Activated CD4-positive, alpha-beta T cell treated with anti-CD3 and anti-CD28 coated beads, Interleukin-2, amount 50 U/mL, for 16 hours (primary cell): Measurements from ENCODE around the gene RHOF.
"Not testable (repeated sequence)": the region's sequence is repeated elsewhere in the genome, so short reads cannot be mapped to it uniquely, and the experiment has no call there.

Source experiments
- DNase-seq: peaks from one replicate; pipeline ENCODE4 v3.0.0-alpha.2; 2020

Gene RHOF

GRCh38 chr12:121773011-121773777, 20.3 kb downstream of the RHOF start:
- peak; percentile 85 for DNase-seq

GRCh38 chr12:121770813-121771625, 22.5 kb downstream of the RHOF start:
- no peak for DNase-seq

GRCh38 chr12:121770388-121770787, 23.1 kb downstream of the RHOF start:
- DNase-seq = no peak

GRCh38 chr12:121769831-121770301, 23.6 kb downstream of the RHOF start:
- DNase-seq = no peak

- no peak for DNase-seq
Observed at GRCh38 chr12:121769297-121769830, 24.1 kb downstream of the RHOF start.

GRCh38 chr12:121767525-121768016, 25.9 kb downstream of the RHOF start:
- no peak for DNase-seq

- DNase-seq = no peak
Observed at GRCh38 chr12:121766290-121767039, 27.0 kb downstream of the RHOF start.

GRCh38 chr12:121765573-121765972, 27.9 kb downstream of the RHOF start:
- no peak for DNase-seq

GRCh38 chr12:121764808-121765207, 28.7 kb downstream of the RHOF start:
- no peak for DNase-seq

GRCh38 chr12:121762269-121762668, 31.2 kb downstream of the RHOF start:
- DNase-seq = no peak

GRCh38 chr12:121758536-121758935, 35.0 kb downstream of the RHOF start:
- not testable (repeated sequence) for DNase-seq

GRCh38 chr12:121755591-121755990, 37.9 kb downstream of the RHOF start:
- DNase-seq = no peak

- DNase-seq = no peak
Observed at GRCh38 chr12:121754836-121755235, 38.7 kb downstream of the RHOF start.

- DNase-seq = no peak
Observed at GRCh38 chr12:121753844-121754264, 39.6 kb downstream of the RHOF start.

GRCh38 chr12:121751749-121752351, 41.6 kb downstream of the RHOF start:
- DNase-seq = no peak

- DNase-seq = no peak
Observed at GRCh38 chr12:121751034-121751433, 42.5 kb downstream of the RHOF start.

GRCh38 chr12:121750507-121750955, 43.0 kb downstream of the RHOF start:
- DNase-seq = no peak

- DNase-seq = no peak
Observed at GRCh38 chr12:121749267-121749666, 44.2 kb downstream of the RHOF start.

GRCh38 chr12:121748571-121749265, 44.8 kb downstream of the RHOF start:
- DNase-seq = peak; percentile 30

- no peak for DNase-seq
Observed at GRCh38 chr12:121748218-121748570, 45.3 kb downstream of the RHOF start.

- not testable (repeated sequence) for DNase-seq
Observed at GRCh38 chr12:121745545-121745944, 47.9 kb downstream of the RHOF start.

GRCh38 chr12:121741743-121742142, 51.7 kb downstream of the RHOF start:
- DNase-seq = no peak
